GM12878 (cell line): ENCODE results near the gene TMEM30A. TPM values are rescaled to one million over a fixed set of nuclear protein-coding genes. Genes with fewer than 3 reads are reported as not detected.

Source experiments
- ATAC-seq: fragments of 200-7000 bp; cut with Tn5 transposase; 3 replicates; pipeline ENCODE4 v1.9.1; 2020; ENCODE audit warnings: mild to moderate bottlenecking, moderate library complexity
- BruUV-seq: library from RNA; stranded (reverse); fragments of 400-500 nt; replicated peaks from 2 replicates; lab custom pipeline; 2021; lab: Mats Ljungman, UMichigan
- CTCF ChIA-PET: fragments of 300-600 bp; sonication (Branson Sonifier 250); formaldehyde crosslinking; extraction: SDS; loops from one replicate; lab custom pipeline; 2021; ENCODE audit warnings: inconsistent platforms; lab: Yijun Ruan, JAX
- POLR2A ChIA-PET: fragments of 350-600 bp; formaldehyde crosslinking; extraction: SDS; loops from one replicate; lab custom pipeline; 2021; ENCODE audit warnings: inconsistent platforms; lab: Charles Lee
- RAD21 ChIA-PET: fragments of 300-600 bp; sonication (Branson Sonifier 250); formaldehyde crosslinking; loops from one replicate; lab custom pipeline; 2023; ENCODE audit warnings: antibody characterized with exemption; ENCODE audit not compliant: unreplicated experiment; lab: Charles Lee
- SMC1A ChIA-PET: fragments of 300-600 bp; sonication (Branson Sonifier 250); formaldehyde crosslinking; loops from one replicate; lab custom pipeline; 2023; ENCODE audit not compliant: unreplicated experiment, uncharacterized antibody; lab: Charles Lee
- DNase-seq: peaks from one replicate; pipeline ENCODE4 v3.0.0-alpha.2; 2011; ENCODE audit warnings: low read depth, low spot score
- FAIRE-seq: peaks from 3 replicates; lab custom pipeline; 2011; peaks lifted over from hg19 to GRCh38; lab: Jason Lieb, UNC
- H2AFZ ChIP-seq: 2 replicates; pipeline ENCODE4 v1.6.0; 2011; ENCODE audit warnings: low read depth, low read length, control low read depth; ENCODE audit not compliant: control insufficient read depth
- H3K27ac ChIP-seq: 2 replicates; pipeline ENCODE4 v1.5.1; 2011; ENCODE audit warnings: control low read depth; ENCODE audit not compliant: control insufficient read depth, insufficient read depth
- H3K27me3 ChIP-seq, 2 experiments: replicated peaks in 1 of 2; 2 replicates each; pipeline versions ENCODE4 v1.6.0 to v1.6.1; 2011; ENCODE audit warnings: low read length in 1 of 2; ENCODE audit not compliant: control insufficient read depth in 2 of 2, insufficient read depth in 2 of 2
- H3K36me3 ChIP-seq, 2 experiments: 2 replicates each; pipeline ENCODE4 v1.5.1; 2011; ENCODE audit warnings: low read length in 1 of 2; ENCODE audit not compliant: control insufficient read depth in 2 of 2, insufficient read depth in 2 of 2
- H3K4me1 ChIP-seq: 2 replicates; pipeline ENCODE4 v1.6.1; 2011; ENCODE audit warnings: mild to moderate bottlenecking, low read length, moderate library complexity, mixed read lengths; ENCODE audit not compliant: control insufficient read depth, insufficient read depth
- H3K4me2 ChIP-seq: 2 replicates; pipeline ENCODE4 v1.6.0; 2011; ENCODE audit warnings: control low read depth; ENCODE audit not compliant: control insufficient read depth, insufficient read depth
- H3K4me3 ChIP-seq: fragments of 200-600 bp; sonication (generic); 2 replicates; pipeline ENCODE4 v1.5.1; 2016
- H3K79me2 ChIP-seq: 2 replicates; pipeline ENCODE4 v1.6.0; 2011; ENCODE audit warnings: low read length; ENCODE audit not compliant: control insufficient read depth, insufficient read depth
- H3K9ac ChIP-seq: 2 replicates; pipeline ENCODE4 v1.8.0; 2011; ENCODE audit warnings: low read length, control low read depth, mixed read lengths; ENCODE audit not compliant: control insufficient read depth, insufficient read depth
- H3K9me3 ChIP-seq: replicated peaks from 3 replicates; pipeline ENCODE4 v1.5.1; 2011; ENCODE audit warnings: mild to moderate bottlenecking, low read length; ENCODE audit not compliant: control insufficient read depth, insufficient read depth
- H4K20me1 ChIP-seq: 2 replicates; pipeline ENCODE4 v1.6.0; 2011; ENCODE audit not compliant: control insufficient read depth, insufficient read depth
- ATF7 ChIP-seq: fragments of 450-650 bp; IDR thresholded peaks from 2 replicates; pipeline ENCODE4 v1.6.1; 2016; ENCODE audit warnings: low read depth, mild to moderate bottlenecking
- BRCA1 ChIP-seq: IDR thresholded peaks from 2 replicates; pipeline ENCODE4 v1.6.1; 2011; ENCODE audit warnings: low read depth, low read length, improper control_type of control experiment
- CBX5 ChIP-seq: sonication (generic); IDR thresholded peaks from 2 replicates; pipeline ENCODE4 v1.6.1; 2016; ENCODE audit warnings: low read depth, moderate library complexity, mild to moderate bottlenecking, inconsistent platforms
- CREB1 ChIP-seq: IDR thresholded peaks from 2 replicates; pipeline ENCODE4 v1.6.1; 2012; ENCODE audit warnings: low read depth, mild to moderate bottlenecking, inconsistent platforms
- EGR1 ChIP-seq, 2 experiments: IDR thresholded peaks; 1 replicate in 1 of 2; 2 replicates in 1 of 2; pipeline ENCODE4 v1.6.1; 2011 to 2012; ENCODE audit warnings: low read depth in 2 of 2, low read length in 2 of 2, borderline replicate concordance in 1 of 2, mild to moderate bottlenecking in 1 of 2, moderate library complexity in 1 of 2
- HCFC1 ChIP-seq: fragments of 150-350 bp; IDR thresholded peaks from 2 replicates; pipeline ENCODE4 v1.6.1; 2014; ENCODE audit warnings: low read length
- HDGF ChIP-seq: fragments of 450-650 bp; IDR thresholded peaks from 2 replicates; pipeline ENCODE4 v1.6.1; 2016; ENCODE audit warnings: antibody characterized with exemption
- IRF3 ChIP-seq: fragments of 450-650 bp; IDR thresholded peaks from 2 replicates; pipeline ENCODE4 v1.6.1; 2014; ENCODE audit warnings: mild to moderate bottlenecking
- JUNB ChIP-seq: IDR thresholded peaks from 2 replicates; pipeline ENCODE4 v1.6.1; 2016; ENCODE audit warnings: antibody characterized with exemption, mild to moderate bottlenecking
- MTA3 ChIP-seq: IDR thresholded peaks from 2 replicates; pipeline ENCODE4 v1.6.1; 2012; ENCODE audit warnings: low read length, inconsistent platforms, borderline replicate concordance
- POLR2AphosphoS2 ChIP-seq: IDR thresholded peaks from 2 replicates; pipeline ENCODE4 v1.6.1; 2011; ENCODE audit warnings: low read depth, mild to moderate bottlenecking, low read length, improper control_type of control experiment, moderate library complexity
- PRDM15 ChIP-seq: fragments of 450-650 bp; formaldehyde crosslinking; IDR thresholded peaks from 2 replicates; pipeline ENCODE4 v1.4.0; 2020; ENCODE audit warnings: mild to moderate bottlenecking, moderate library complexity
- RFX5 ChIP-seq: IDR thresholded peaks from 2 replicates; pipeline ENCODE4 v1.6.1; 2011; ENCODE audit warnings: low read depth, low read length, improper control_type of control experiment
- RUNX3 ChIP-seq: IDR thresholded peaks from 2 replicates; pipeline ENCODE4 v1.6.1; 2012; ENCODE audit warnings: low read length, inconsistent platforms
- SKIL ChIP-seq: fragments of 450-650 bp; IDR thresholded peaks from 2 replicates; pipeline ENCODE4 v1.6.1; 2017; ENCODE audit warnings: mild to moderate bottlenecking, low read depth, inconsistent platforms; ENCODE audit not compliant: poor library complexity, severe bottlenecking
- SMC3 ChIP-seq: IDR thresholded peaks from 2 replicates; pipeline ENCODE4 v1.6.1; 2011; ENCODE audit warnings: low read length, improper control_type of control experiment, borderline replicate concordance
- STAT1 ChIP-seq: fragments of 450-650 bp; conservative IDR thresholded peaks from 2 replicates; pipeline ENCODE4 v1.6.1; 2014; ENCODE audit warnings: antibody characterized with exemption, mild to moderate bottlenecking
- ZNF207 ChIP-seq: fragments of 450-650 bp; IDR thresholded peaks from 2 replicates; pipeline ENCODE4 v1.6.1; 2014; ENCODE audit warnings: antibody characterized with exemption, mild to moderate bottlenecking, borderline replicate concordance
- WGBS: methylation state at CpG from one replicate; pipeline ENCODE4 v1.1.6; 2016; ENCODE audit warnings: low lambda C conversion rate; ENCODE audit not compliant: insufficient replicate concordance, insufficient coverage; ENCODE audit errors: missing lambda C conversion rate; 5-methylcytosine and 5-hydroxymethylcytosine counted together
- in situ Hi-C: fragments of 300-500 bp; cut with MboI; formaldehyde crosslinking; loops from 9 replicates; pipeline ENCODE4 v1.14.3; 2018; ENCODE audit warnings: mixed read lengths
- intact Hi-C: fragments of 100-400 bp; cut with micrococcal nuclease; formaldehyde crosslinking; loops from one replicate; pipeline ENCODE4 v1.14.2; 2022; ENCODE audit not compliant: unreplicated experiment
- polyA plus RNA-seq, 11 experiments: library from polyadenylated mRNA; depleted of rRNA in 4 of 11; unstranded in 6 of 11; stranded (reverse) in 5 of 11; fragments of >200 nt; fragmentation: Nextera tagmentation in 4 of 11; fragmentation: Illumina TruSeq in 1 of 11; extraction: Ambion mirVana in 4 of 11; extraction: Trizol in 1 of 11; gene quantifications; 1 replicate in 1 of 11; 2 replicates in 10 of 11; pipeline versions ENCODE4 v1.2.1 to v1.2.3, GENCODE V29; 2011 to 2016; ENCODE audit warnings: inconsistent platforms in 2 of 11, missing spikeins in 2 of 11, low read depth in 1 of 11
- total RNA-seq, 4 experiments: library from RNA; depleted of rRNA in 3 of 4; stranded (reverse); fragments of >200 nt in 3 of 4; fragmentation: Illumina TruSeq in 1 of 4; extraction: Trizol in 1 of 4; gene quantifications; 2 replicates each; pipeline versions ENCODE4 v1.2.1 to v1.2.3, GENCODE V29; 2013 to 2021

The TMEM30A gene
- total and polyA plus RNA-seq, 10 of the 15 experiments (the other 5 are each of a cell fraction or from before 2014, with no cell fraction given), result 11.9 to 61.6 (median 43.2) TPM

- ChIA-PET POLR2A (no interaction called here), CTCF (interaction anchor here (0.9 to 5.8 kb wide), 2 partner anchors 14 to 16 kb away, joined by 3 to 52 read pairs; no protein-coding TSS in a partner anchor)
- 39% methylated on average over 6 of the region's 6 CpGs for WGBS
These were observed 60.2 kb downstream of the TMEM30A start for GRCh38 chr6:75224303-75224926.

More at GRCh38 chr6:75224303-75224926, 60.2 kb downstream of the TMEM30A start:
- Histone ChIP-seq H3K4me2 (no peak overlapping the region), H3K4me3 (no peak overlapping the region), H3K27me3 (no peaks in the 10 kb centered on the region), H3K9ac (no peak overlapping the region), H3K27ac (no peak overlapping the region), H3K9me3 (no peaks in the 10 kb centered on the region), H3K79me2 (no peaks in the 10 kb centered on the region), H3K36me3 (no peaks in the 10 kb centered on the region), H4K20me1 (no peaks in the 10 kb centered on the region), H2AFZ (no peak overlapping the region), H3K4me1 (no peaks in the 10 kb centered on the region)
- ChIA-PET RAD21 (no interaction called here), SMC1A (no interaction called here)
- FAIRE-seq (no peak), ATAC-seq (no peak), DNase-seq (no peak)
- in situ Hi-C loops, result no loop called here
- TF ChIP-seq CREB1, result no peak
- TF ChIP-seq PRDM15 (CRISPR knock-in tag), result no peak
- TF ChIP-seq POLR2AphosphoS2, result no peak
- no peak for TF ChIP-seq JUNB
- no peak for TF ChIP-seq RFX5
- TF ChIP-seq SKIL, result no peak
- TF ChIP-seq HDGF, result no peak
- no peak for TF ChIP-seq HCFC1
- no peak for TF ChIP-seq MTA3
- TF ChIP-seq ATF7, result no peak
- no peak for TF ChIP-seq STAT1
- TF ChIP-seq RUNX3, result no peak
- TF ChIP-seq SMC3, result no peak
- no peak for TF ChIP-seq ZNF207
- no peak for TF ChIP-seq BRCA1
- no peak for TF ChIP-seq IRF3
- TF ChIP-seq EGR1 (IDR thresholded peaks at IDR 0.05; ENCODE audit: borderline replicate concordance in 1 of 2, low read depth in 2 of 2, low read length in 2 of 2), result no peak
- TF ChIP-seq CBX5, result no peak
- no TSS peak for BruUV-seq
- intact Hi-C loops, result no loop called here
